Psoas muscle (tissue), 8 donors: ENCODE results near the gene MEF2A. TPM values are rescaled to one million over a fixed set of nuclear protein-coding genes. Genes with fewer than 3 reads are reported as not detected.

ENCODE experiments used
- ATAC-seq, 4 donors: fragments of 200-7000 bp; cut with Tn5 transposase; one replicate each; pipeline ENCODE4 v1.9.1; 2020; ENCODE audit warnings: moderate library complexity in 3 of 4, mild to moderate bottlenecking in 2 of 4
- DNase-seq, 2 donors: peaks; one replicate each; pipeline ENCODE4 v3.0.0-alpha.2; 2020
- H3K27ac ChIP-seq: fragments of 200-600 bp; one replicate; pipeline ENCODE4 v1.8.0; 2022
- H3K27me3 ChIP-seq, 3 donors: fragments of 200-600 bp in 1 of 3; one replicate each; pipeline versions ENCODE4 v1.6.1 to v1.8.0; 2013 to 2022; ENCODE audit warnings: low read length in 2 of 3, mild to moderate bottlenecking in 2 of 3, moderate library complexity in 1 of 3; ENCODE audit not compliant: insufficient read depth in 3 of 3
- H3K36me3 ChIP-seq, 2 donors: fragments of 200-600 bp in 1 of 2; one replicate each; pipeline versions ENCODE4 v1.6.1 to v1.8.0; 2013 to 2022; ENCODE audit warnings: low read depth in 1 of 2, mild to moderate bottlenecking in 1 of 2, moderate library complexity in 1 of 2; ENCODE audit not compliant: insufficient read depth in 1 of 2
- H3K4me1 ChIP-seq: fragments of 200-600 bp; one replicate; pipeline ENCODE4 v1.8.0; 2022
- H3K4me3 ChIP-seq: fragments of 200-600 bp; one replicate; pipeline ENCODE4 v1.8.0; 2022; ENCODE audit warnings: mild to moderate bottlenecking
- H3K9me3 ChIP-seq: fragments of 200-600 bp; one replicate; pipeline ENCODE4 v1.8.0; 2022
- WGBS, 3 donors: extraction: QIAGEN DNeasy Blood & Tissue Kit; methylation state at CpG; one replicate each; pipeline versions ENCODE4 v1.1.6 to v1.1.7; 2013; 5-methylcytosine and 5-hydroxymethylcytosine counted together
- intact Hi-C, 2 donors: fragments of 100-400 bp; cut with DNase I; formaldehyde crosslinking; loops; one replicate each; pipeline versions ENCODE4 v1.11.0 to v1.14.2; 2022
- polyA plus RNA-seq, 3 donors: library from polyadenylated mRNA; stranded (reverse); fragments of 200-250 nt; gene quantifications; one replicate each; pipeline ENCODE4 v1.2.3, GENCODE V29; 2013
- total RNA-seq, 4 donors: library from RNA; stranded (reverse); fragmentation: NEBNext Ultra II Directional in 2 of 4; extraction: Animal tissue kit (Norgen Biotek cat#: 25700) in 2 of 4; gene quantifications; one replicate each; pipeline versions ENCODE4 v1.2.1 to v1.2.4, GENCODE V29; 2021 to 2023
- TF ChIP-seq, protein P1 (sequence below): fragments of 200-600 bp; IDR thresholded peaks from one replicate; pipeline ENCODE4 v1.8.0; 2022; ENCODE audit warnings: antibody characterized with exemption
- donor health status: healthy with polysubstance abuse.
- donor health status: DM: no; HTN: no; CAD: no; lungs with moderate emphysema.
- donor health status: Bipolar disorder and iron deficiency.
- donor health status: healthy.
- donor health status: DM: yes; HTN: yes; CAD: no.
- donor health status: DM: no; HTN: no; CAD: no.
- donor health status: DM: no; HTN: no; CAD: no.
- donor health status: DM: yes; HTN: yes; CAD: no.

Gene MEF2A
- total and polyA plus RNA-seq, 7 donors = 17.1 to 92.6 (median 63.9) TPM

- intact Hi-C loops = no loop called here
- no peak for ATAC-seq
Measured at GRCh38 chr15:99669250-99669649, 103.5 kb downstream of the MEF2A start.

DNA sequence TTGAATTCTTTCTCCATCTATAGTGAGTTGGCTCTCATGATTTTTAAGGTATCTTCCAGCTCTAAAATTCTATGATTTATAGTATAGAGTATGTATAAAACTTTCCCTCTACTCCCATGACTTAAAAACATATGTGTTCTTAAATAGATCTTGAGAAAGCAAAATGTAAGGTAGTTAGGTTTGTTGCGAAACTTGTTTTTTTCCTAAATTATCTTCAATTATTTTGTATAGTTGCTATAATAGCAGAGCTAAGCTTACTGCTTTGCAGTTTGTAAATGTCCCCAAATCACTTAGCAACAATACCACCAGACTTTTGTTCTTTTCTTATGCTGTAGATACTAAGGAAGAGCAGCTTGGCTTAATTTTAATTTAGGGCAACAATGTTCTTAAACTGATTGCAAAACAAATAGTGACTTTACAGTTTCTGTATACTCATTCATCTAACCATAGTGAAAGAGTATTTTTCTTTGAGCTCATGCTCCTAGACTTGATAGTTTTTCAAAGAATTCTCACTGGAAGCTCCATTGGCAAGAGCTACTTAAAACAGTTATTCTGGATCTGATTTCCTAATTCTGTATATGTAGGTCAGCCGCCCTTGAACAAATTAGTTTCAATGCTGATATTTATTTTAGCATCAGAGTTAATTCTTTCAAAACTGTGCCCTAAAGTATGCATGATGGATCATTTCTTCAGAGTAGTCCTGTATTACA is 106.3 kb downstream of the MEF2A start:
- H3K27me3 ChIP-seq = no peaks in the 10 kb centered on the region
- peaks cover 12% of the 10 kb centered on the region for H3K4me1 ChIP-seq
- H3K9me3 ChIP-seq = no peaks in the 10 kb centered on the region
- no peak overlapping the region for H3K4me3 ChIP-seq
- TF ChIP-seq, protein P1, sequence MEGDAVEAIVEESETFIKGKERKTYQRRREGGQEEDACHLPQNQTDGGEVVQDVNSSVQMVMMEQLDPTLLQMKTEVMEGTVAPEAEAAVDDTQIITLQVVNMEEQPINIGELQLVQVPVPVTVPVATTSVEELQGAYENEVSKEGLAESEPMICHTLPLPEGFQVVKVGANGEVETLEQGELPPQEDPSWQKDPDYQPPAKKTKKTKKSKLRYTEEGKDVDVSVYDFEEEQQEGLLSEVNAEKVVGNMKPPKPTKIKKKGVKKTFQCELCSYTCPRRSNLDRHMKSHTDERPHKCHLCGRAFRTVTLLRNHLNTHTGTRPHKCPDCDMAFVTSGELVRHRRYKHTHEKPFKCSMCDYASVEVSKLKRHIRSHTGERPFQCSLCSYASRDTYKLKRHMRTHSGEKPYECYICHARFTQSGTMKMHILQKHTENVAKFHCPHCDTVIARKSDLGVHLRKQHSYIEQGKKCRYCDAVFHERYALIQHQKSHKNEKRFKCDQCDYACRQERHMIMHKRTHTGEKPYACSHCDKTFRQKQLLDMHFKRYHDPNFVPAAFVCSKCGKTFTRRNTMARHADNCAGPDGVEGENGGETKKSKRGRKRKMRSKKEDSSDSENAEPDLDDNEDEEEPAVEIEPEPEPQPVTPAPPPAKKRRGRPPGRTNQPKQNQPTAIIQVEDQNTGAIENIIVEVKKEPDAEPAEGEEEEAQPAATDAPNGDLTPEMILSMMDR = no peak
- intact Hi-C loops = no loop called here
- DNase-seq (no peak), ATAC-seq (peak in 1 of 4 donors; percentile 43)
- peaks cover 3 to 63% of the 10 kb centered on the region in 2 donors for H3K36me3 ChIP-seq
- 90 to 95% (median 92%) methylated on average over 2 of the region's 2 CpGs for WGBS, 3 donors
- no peak overlapping the region for H3K27ac ChIP-seq

More at GRCh38 chr15:99669250-99669649, 103.5 kb downstream of the MEF2A start:
- Histone ChIP-seq H3K27ac (no peak overlapping the region), H3K4me1 (peaks cover 12% of the 10 kb centered on the region), H3K9me3 (no peaks in the 10 kb centered on the region), H3K27me3 (no peaks in the 10 kb centered on the region), H3K4me3 (no peak overlapping the region), H3K36me3 (peaks cover 0 to 37% of the 10 kb centered on the region in 2 donors)
- TF ChIP-seq, protein P1 = no peak
- WGBS, 3 donors = 83 to 94% (median 87%) methylated on average over 1 of the region's 1 CpG
- no peak for DNase-seq

DNA sequence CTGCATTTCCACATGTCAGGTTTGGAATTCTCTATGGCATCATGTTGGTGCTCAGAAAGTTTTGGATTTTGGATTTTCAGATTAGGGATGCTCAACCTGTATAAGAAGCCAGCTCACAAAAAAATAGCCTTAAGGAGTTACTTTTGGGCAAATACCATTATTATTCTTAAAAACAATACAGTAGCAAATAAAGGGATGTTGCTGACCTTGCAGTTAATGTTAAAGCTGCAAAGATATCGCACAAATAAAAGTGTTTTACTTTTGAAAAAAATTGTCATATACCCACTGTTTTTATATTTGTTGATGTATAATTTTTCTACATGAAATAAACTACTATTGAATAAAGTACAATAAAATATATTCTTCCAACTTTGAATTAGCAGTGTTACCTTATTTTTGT is 107.3 kb downstream of the MEF2A start:
- H3K4me1 ChIP-seq = peaks cover 12% of the 10 kb centered on the region
- no peaks in the 10 kb centered on the region for H3K27me3 ChIP-seq
- H3K4me3 ChIP-seq = no peak overlapping the region
- no peak for DNase-seq
- TF ChIP-seq, protein P1 = no peak
- H3K9me3 ChIP-seq = no peaks in the 10 kb centered on the region
- peaks cover 3 to 70% of the 10 kb centered on the region in 2 donors for H3K36me3 ChIP-seq
- intact Hi-C loops = no loop called here
- no peak for ATAC-seq
- WGBS, 3 donors = 96 to 100% (median 100%) methylated on average over 1 of the region's 1 CpG
- H3K27ac ChIP-seq = no peak overlapping the region

- WGBS, 3 donors = 76 to 83% (median 81%) methylated on average over 2 of the region's 2 CpGs
- intact Hi-C loops = no loop called here
- peaks cover 7% of the 10 kb centered on the region for H3K4me1 ChIP-seq
- ATAC-seq (no peak), DNase-seq (no peak)
- no peaks in the 10 kb centered on the region for H3K27me3 ChIP-seq
- H3K36me3 ChIP-seq = peaks cover 3 to 82% of the 10 kb centered on the region in 2 donors
- no peak overlapping the region for H3K27ac ChIP-seq
- H3K4me3 ChIP-seq = no peak overlapping the region
- TF ChIP-seq, protein P1 = no peak
- no peaks in the 10 kb centered on the region for H3K9me3 ChIP-seq
Measured at GRCh38 chr15:99674279-99674678, 108.5 kb downstream of the MEF2A start.
